ENCODE results near the gene RASSF1.

GRCh38 chr3:50359760-50360110, 19.1 kb upstream of the RASSF1 start:
- TF ChIP-seq CTCF (IDR thresholded peaks at IDR 0.05) (no peak), POLR2A (IDR thresholded peaks at IDR 0.05) (no peak)

Measured in body of pancreas (tissue), 4 donors.